MM.1S (cell line): ENCODE results near the gene PCDHA2.
"Not testable (repeated sequence)": the region's sequence is repeated elsewhere in the genome, so short reads cannot be mapped to it uniquely, and the experiment has no call there.

Source experiments
- EZH2 ChIP-seq: fragments of 300-600 bp; sonication (generic); optimal IDR thresholded peaks from 2 replicates; pipeline ENCODE3; 2017; ENCODE audit warnings: low read depth, mild to moderate bottlenecking, antibody characterized with exemption, low read length, mixed read lengths
- EZH2phosphoT487 ChIP-seq: fragments of 300-600 bp; sonication (generic); IDR thresholded peaks from 2 replicates; pipeline ENCODE4 v1.6.1; 2018; ENCODE audit warnings: antibody characterized with exemption, low read length
- TF ChIP-seq, protein P1 (sequence below): fragments of 300-600 bp; sonication (generic); IDR thresholded peaks from 2 replicates; pipeline ENCODE4 v1.5.1; 2016; ENCODE audit warnings: antibody characterized with exemption, low read length, mixed read lengths

DNA sequence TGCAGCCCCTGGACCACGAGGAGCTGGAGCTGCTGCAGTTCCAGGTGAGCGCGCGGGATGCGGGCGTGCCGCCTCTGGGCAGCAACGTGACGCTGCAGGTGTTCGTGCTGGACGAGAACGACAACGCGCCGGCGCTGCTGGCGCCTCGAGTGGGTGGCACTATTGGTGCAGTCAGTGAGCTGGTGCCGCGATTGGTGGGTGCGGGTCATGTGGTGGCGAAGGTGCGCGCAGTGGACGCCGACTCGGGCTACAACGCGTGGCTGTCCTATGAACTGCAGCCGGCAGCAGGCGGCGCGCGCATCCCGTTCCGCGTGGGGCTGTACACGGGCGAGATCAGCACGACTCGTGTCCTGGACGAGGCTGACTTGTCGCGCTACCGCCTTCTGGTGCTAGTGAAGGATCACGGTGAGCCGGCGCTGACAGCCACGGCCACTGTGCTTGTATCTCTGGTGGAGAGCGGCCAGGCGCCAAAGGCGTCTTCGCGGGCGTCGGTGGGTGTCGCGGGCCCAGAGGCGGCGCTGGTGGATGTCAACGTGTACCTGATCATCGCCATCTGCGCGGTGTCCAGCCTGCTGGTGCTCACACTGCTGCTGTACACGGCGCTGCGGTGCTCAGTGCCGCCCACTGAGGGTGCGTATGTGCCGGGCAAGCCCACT, 6.7 kb upstream of the PCDHA2 start:
- TF ChIP-seq, protein P1, sequence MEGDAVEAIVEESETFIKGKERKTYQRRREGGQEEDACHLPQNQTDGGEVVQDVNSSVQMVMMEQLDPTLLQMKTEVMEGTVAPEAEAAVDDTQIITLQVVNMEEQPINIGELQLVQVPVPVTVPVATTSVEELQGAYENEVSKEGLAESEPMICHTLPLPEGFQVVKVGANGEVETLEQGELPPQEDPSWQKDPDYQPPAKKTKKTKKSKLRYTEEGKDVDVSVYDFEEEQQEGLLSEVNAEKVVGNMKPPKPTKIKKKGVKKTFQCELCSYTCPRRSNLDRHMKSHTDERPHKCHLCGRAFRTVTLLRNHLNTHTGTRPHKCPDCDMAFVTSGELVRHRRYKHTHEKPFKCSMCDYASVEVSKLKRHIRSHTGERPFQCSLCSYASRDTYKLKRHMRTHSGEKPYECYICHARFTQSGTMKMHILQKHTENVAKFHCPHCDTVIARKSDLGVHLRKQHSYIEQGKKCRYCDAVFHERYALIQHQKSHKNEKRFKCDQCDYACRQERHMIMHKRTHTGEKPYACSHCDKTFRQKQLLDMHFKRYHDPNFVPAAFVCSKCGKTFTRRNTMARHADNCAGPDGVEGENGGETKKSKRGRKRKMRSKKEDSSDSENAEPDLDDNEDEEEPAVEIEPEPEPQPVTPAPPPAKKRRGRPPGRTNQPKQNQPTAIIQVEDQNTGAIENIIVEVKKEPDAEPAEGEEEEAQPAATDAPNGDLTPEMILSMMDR = not testable (repeated sequence)
- TF ChIP-seq EZH2phosphoT487, EZH2: not testable (repeated sequence)
